ENCODE data around the gene SLU7. TPM values are rescaled to one million over a fixed set of nuclear protein-coding genes. Genes with fewer than 3 reads are reported as not detected.

Gene SLU7
- polyA plus RNA-seq, 1 donor from 2014 or later = 82.2 TPM

- no peak overlapping the region for H3K4me3 ChIP-seq (ENCODE audit: low read length)
- no peaks in the 10 kb centered on the region for H3K27me3 ChIP-seq (ENCODE audit: insufficient read depth, low read depth, low read length)
- TF ChIP-seq SMC3 (conservative IDR thresholded peaks at IDR 0.05; ENCODE audit: poor library complexity) = no peak
- H3K9ac ChIP-seq (ENCODE audit: low read length) = no peak overlapping the region
- no peaks in the 10 kb centered on the region for H3K79me2 ChIP-seq (replicated peaks; ENCODE audit: insufficient read depth, low read length)
- no peak overlapping the region for H3K27ac ChIP-seq (ENCODE audit: low read length)
- H3K36me3 ChIP-seq (ENCODE audit: insufficient read depth, low read length) = no peaks in the 10 kb centered on the region
- H3K4me2 ChIP-seq (ENCODE audit: low read length) = no peak overlapping the region
- no peaks in the 10 kb centered on the region for H4K20me1 ChIP-seq (ENCODE audit: insufficient read depth)
- no peaks in the 10 kb centered on the region for H3K9me3 ChIP-seq (ENCODE audit: low read length)
- H2AFZ ChIP-seq (ENCODE audit: low read depth, low read length) = no peak overlapping the region
- H3F3A ChIP-seq (ENCODE audit: insufficient read depth, low read length, poor library complexity, severe bottlenecking) = no peaks in the 10 kb centered on the region
- H3K9me2 ChIP-seq (ENCODE audit: insufficient read depth, low read length) = no peaks in the 10 kb centered on the region
Measured at GRCh38 chr5:160444407-160444806, 25.5 kb upstream of the SLU7 start.

- Histone ChIP-seq H3K27me3 (ENCODE audit: insufficient read depth, low read depth, low read length) (no peaks in the 10 kb centered on the region), H3K9ac (ENCODE audit: low read length) (no peak overlapping the region), H3K79me2 (replicated peaks; ENCODE audit: insufficient read depth, low read length) (no peaks in the 10 kb centered on the region), H3K9me3 (ENCODE audit: low read length) (no peaks in the 10 kb centered on the region), H3K36me3 (ENCODE audit: insufficient read depth, low read length) (no peaks in the 10 kb centered on the region), H3K4me3 (ENCODE audit: low read length) (no peak overlapping the region), H3K4me2 (ENCODE audit: low read length) (no peak overlapping the region), H3K27ac (ENCODE audit: low read length) (no peak overlapping the region), H4K20me1 (ENCODE audit: insufficient read depth) (no peaks in the 10 kb centered on the region), H2AFZ (ENCODE audit: low read depth, low read length) (no peak overlapping the region), H3K9me2 (ENCODE audit: insufficient read depth, low read length) (no peaks in the 10 kb centered on the region), H3F3A (ENCODE audit: insufficient read depth, low read length, poor library complexity, severe bottlenecking) (no peaks in the 10 kb centered on the region)
- TF ChIP-seq MXI1 (conservative IDR thresholded peaks at IDR 0.05; ENCODE audit: poor library complexity, severe bottlenecking) (no peak), EZH2 (IDR thresholded peaks at IDR 0.05; ENCODE audit: borderline replicate concordance, insufficient read depth, low read length, poor library complexity, severe bottlenecking) (no peak), REST (IDR thresholded peaks at IDR 0.05; ENCODE audit: borderline replicate concordance) (no peak), EP300 (conservative IDR thresholded peaks at IDR 0.05; ENCODE audit: poor library complexity, severe bottlenecking) (no peak), RAD21 (conservative IDR thresholded peaks at IDR 0.05) (no peak), POLR2AphosphoS5 (IDR thresholded peaks at IDR 0.05) (no peak), CTCF (IDR thresholded peaks at IDR 0.05; ENCODE audit: poor library complexity, severe bottlenecking) (no peak), SMC3 (conservative IDR thresholded peaks at IDR 0.05; ENCODE audit: poor library complexity) (no peak), TAF1 (IDR thresholded peaks at IDR 0.05; ENCODE audit: low read depth) (no peak)
Measured at GRCh38 chr5:160442824-160443431, 24.0 kb upstream of the SLU7 start.
